HG02938 (cell line): ENCODE data around the gene CCDC60.

Experiments
- ATAC-seq: cut with Tn5 transposase; IDR thresholded peaks from one replicate; pipeline ENCODE4 v1.9.1; 2021; ENCODE audit warnings: mild to moderate bottlenecking, moderate library complexity; ENCODE audit not compliant: unreplicated experiment

CCDC60 gene

DNA sequence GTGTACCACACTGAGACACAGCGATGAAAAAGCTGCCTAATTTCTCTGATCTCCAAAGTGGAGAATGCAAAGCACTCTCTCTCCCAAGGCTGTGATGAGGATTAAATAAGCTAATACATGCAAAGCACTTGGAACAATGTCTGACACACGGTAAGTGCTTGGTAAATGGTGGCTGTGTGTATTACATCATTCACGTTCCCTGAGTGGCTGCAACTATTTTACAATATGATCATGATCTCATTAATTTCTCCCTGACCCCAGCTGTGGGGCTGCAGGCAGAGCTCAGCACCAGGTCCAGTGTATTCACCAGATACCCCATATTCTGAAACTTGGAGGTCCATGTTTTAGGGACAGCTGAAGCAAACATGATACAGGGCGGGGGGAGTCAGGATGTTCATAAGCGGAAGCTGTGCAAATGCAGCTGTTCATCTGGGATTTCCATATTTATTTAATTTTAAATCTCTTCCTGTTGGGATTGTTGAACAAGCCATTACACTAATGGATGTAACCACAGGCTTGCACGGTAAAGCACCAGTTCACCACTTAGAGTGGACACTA is 106.4 kb downstream of the CCDC60 start:
- no peak for ATAC-seq

DNA sequence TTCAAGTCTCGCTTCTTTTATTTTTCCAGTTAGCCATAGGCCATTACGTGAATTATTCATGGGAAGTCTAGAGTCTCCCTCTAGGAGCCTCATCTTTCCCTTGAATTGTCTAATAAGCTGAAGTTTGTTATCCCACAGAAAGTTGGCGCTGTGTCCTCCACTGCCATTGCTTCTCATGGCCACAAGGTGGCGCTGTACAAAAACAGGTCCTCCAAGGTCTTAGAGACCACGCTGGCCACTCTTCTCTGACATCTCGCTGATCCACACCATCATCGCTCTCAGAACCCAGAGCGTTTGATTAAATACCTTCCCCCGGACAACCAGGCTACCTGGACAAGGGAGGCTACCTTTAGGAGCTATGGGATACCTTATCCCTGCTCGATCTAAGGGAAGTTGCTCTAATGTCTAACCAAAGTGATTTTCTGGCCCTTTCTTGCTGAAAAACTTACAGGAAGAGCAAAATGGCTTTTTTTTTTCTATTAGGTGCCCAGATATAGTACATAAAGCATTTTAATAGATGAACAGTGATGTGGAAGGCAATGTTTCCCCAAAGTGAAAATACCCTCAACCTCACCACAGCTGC is 110.0 kb downstream of the CCDC60 start:
- ATAC-seq: peak; percentile 85

- no peak for ATAC-seq
Measured at GRCh38 chr12:119446459-119446858, 111.9 kb downstream of the CCDC60 start.

DNA sequence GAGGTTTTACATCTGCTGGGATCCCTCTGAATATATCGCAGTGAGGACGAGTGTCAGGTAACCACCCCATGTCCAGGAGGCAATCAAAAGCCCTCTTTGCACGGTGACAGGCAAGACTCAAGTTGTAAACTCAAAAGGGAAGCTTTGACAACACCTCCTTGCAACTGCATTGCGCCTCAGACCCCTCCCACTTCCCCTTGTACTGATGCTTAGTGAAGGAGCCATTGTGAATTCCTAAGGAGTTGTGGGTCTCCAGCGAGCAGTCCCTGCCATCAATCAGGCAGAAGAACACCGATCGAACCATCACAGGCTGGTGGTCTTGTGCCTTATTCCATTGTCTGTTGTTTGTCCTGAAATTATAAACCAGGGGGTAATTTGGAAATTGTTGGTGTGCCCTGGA is 112.6 kb downstream of the CCDC60 start:
- no peak for ATAC-seq

- ATAC-seq: no peak
Measured at GRCh38 chr12:119447618-119448017, 113.1 kb downstream of the CCDC60 start.

GRCh38 chr12:119448611-119449131 is 114.1 kb downstream of the CCDC60 start:
- no peak for ATAC-seq

- no peak for ATAC-seq
Measured at GRCh38 chr12:119450771-119451170, 116.2 kb downstream of the CCDC60 start.

DNA sequence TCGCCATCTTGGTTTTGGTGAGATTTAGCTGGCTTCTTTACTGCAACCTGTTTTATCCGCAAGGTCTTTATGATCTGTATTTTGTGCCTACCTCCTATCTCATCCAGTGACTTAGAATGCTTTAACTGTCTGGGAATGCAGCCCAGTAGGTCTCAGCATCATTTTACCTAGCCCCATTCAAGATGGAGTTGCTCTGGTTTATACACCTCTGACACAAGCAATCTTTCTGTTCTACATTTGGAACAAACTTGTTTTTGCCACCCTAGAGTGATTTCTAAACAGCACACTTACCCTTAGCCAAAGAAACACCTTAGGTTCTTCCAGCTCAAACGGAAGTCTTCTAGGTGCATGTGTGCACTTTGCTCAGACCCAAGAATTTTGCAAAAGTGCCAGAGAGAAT is 122.3 kb downstream of the CCDC60 start:
- ATAC-seq: no peak

DNA sequence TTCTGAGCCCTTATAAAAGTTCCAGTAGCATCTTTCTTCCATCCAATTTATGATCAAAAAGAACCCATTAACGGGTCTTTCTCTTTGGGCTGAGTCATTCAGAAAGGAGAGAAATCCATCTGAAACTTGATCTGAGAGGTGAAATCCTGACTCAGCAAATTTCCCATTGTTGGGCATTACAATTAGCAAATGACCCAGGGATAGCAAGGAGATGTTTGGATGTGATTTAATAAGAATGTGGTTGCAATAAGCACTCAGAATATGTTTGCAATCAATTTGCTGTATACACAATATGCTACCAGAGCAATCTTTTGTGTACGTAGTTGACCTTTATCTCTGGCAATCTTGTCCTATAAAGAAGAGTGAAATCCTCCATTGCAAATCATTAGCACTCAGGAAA is 122.7 kb downstream of the CCDC60 start:
- ATAC-seq: no peak

DNA sequence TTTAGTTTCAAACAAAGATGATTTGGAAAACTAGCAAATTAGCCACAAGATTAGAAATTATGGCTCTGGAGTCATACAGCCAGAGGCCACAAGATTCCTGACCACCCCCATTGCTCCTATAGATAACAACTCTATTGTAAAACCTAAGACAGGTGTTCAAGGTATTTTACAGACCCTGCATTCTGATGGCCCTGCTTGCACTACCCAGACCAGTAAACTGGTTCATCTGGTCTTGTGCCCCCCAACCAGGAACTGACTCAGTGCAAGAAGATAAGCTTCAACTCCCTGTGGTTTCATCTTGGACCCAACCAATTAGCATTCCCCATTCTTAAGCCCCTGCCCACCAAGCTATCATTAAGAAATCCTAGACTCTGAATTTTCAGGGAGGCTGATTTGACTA is 125.0 kb downstream of the CCDC60 start:
- ATAC-seq: no peak

- ATAC-seq: no peak
Measured at GRCh38 chr12:119460876-119461275, 126.3 kb downstream of the CCDC60 start.

GRCh38 chr12:119461636-119462214 is 127.2 kb downstream of the CCDC60 start:
- ATAC-seq: no peak

- ATAC-seq: no peak
Measured at GRCh38 chr12:119463211-119463926, 128.8 kb downstream of the CCDC60 start.

DNA sequence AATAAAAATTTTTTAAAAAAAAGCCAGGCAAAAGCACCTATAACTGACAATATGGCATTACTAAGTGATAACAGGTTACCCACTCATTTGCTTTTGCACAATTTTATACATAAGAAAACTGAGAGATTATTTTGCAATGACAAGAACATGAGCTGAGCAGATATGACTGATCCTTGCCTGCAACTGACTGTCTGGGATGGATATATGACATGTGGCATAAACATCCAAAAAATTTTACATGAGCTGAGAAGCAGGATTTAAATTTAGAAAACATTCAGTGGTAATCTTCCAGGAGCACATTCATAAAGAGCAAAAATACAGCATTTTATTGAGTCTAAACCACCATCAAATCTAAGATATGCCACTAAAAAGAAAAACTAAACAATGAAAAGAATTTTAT is 133.8 kb downstream of the CCDC60 start:
- no peak for ATAC-seq

GRCh38 chr12:119475650-119476049 is 141.1 kb downstream of the CCDC60 start:
- ATAC-seq: no peak

GRCh38 chr12:119476951-119477350 is 142.4 kb downstream of the CCDC60 start:
- ATAC-seq: no peak

DNA sequence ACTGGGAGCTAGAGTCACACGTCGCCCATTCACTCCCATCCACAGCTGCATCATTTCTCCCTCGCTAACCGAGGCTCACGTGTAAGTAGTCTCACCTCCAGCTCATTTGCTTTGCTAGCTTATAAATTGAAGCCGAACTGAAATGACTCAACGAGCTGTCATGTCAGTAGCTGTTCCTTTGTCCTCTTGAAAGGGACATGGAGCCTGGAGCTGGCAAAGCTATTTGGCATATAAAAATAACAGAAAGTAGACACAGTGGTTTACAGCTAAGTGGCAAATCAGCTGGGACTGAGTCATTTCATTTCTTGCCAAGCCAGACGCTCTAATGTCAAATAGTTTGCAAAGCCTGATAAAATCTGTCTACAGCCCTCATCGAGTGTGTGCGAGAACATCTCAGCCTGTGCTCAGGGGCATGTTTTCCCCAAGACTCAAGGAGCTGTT is 144.6 kb downstream of the CCDC60 start:
- no peak for ATAC-seq

- ATAC-seq: no peak
Measured at GRCh38 chr12:119480551-119480950, 146.0 kb downstream of the CCDC60 start.

DNA sequence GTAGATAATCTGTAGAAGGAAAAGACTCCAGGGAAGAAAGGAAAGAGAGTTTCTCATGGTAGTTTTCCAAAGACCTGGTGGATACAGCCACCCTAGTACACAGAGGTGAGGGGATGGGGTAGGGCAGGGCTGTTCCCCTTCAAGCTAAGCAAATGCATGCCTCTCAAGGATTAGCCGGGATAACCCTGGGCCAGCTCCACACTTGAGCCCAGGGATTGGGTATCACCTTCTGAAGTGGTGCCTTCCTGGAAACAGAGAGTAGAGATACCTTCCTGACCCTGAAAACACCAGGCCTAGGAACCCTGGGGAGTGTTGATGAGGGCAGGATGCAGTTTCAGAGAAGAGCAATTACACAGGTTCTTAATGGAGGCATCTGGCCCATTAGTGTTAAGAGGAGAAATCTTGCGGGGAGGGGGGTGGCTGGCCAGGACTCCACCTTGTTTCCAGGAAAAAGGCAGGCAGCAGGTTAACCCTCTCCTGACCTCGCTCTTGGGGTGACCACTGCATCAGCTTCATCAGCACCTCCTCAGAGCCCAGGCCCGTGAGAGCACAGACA is 152.1 kb downstream of the CCDC60 start:
- no peak for ATAC-seq

- ATAC-seq: no peak
Measured at GRCh38 chr12:119491814-119492213, 157.3 kb downstream of the CCDC60 start.

DNA sequence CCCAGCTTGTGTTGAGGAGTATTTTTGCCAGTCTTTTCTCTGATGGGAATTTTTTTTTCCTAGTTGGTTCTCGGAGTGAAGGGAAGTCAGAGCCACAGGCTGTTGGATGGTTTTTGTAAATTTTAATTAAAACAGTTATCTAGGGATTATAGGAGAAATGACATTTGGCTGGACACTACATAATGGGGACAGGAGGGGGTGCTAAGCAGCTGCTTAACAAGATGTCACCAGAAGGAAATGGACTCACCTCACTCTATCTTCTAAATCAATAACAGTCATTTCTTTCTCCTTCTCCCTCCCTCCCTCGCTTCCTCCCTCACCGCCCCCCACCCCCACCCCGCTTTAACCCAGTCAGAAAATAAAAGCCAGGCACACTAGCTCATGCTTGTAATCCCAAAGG is 165.7 kb downstream of the CCDC60 start:
- ATAC-seq: no peak

- ATAC-seq: no peak
Measured at GRCh38 chr12:119501052-119501451, 166.5 kb downstream of the CCDC60 start.
